Measurements from ENCODE around the gene PCK1.

Gene PCK1

GRCh38 chr20:57536771-57537724 is 23.9 kb upstream of the PCK1 start:
- DNase-seq (ENCODE audit: low spot score): no peak

- DNase-seq (ENCODE audit: low spot score): no peak
Observed at GRCh38 chr20:57537822-57538221, 23.1 kb upstream of the PCK1 start.

GRCh38 chr20:57539889-57540288 is 21.0 kb upstream of the PCK1 start:
- no peak for DNase-seq (ENCODE audit: low spot score)

GRCh38 chr20:57540890-57541580 is 19.9 kb upstream of the PCK1 start:
- DNase-seq (ENCODE audit: low spot score): no peak

- no peak for DNase-seq (ENCODE audit: low spot score)
Observed at GRCh38 chr20:57543754-57544153, 17.2 kb upstream of the PCK1 start.

- no peak for DNase-seq (ENCODE audit: low spot score)
Observed at GRCh38 chr20:57544838-57545564, 15.9 kb upstream of the PCK1 start.

- no peak for DNase-seq (ENCODE audit: low spot score)
Observed at GRCh38 chr20:57545927-57546662, 14.8 kb upstream of the PCK1 start.

- no peak for DNase-seq (ENCODE audit: low spot score)
Observed at GRCh38 chr20:57546956-57547649, 13.8 kb upstream of the PCK1 start.

GRCh38 chr20:57548177-57549058 is 12.5 kb upstream of the PCK1 start:
- DNase-seq (ENCODE audit: low spot score): no peak

GRCh38 chr20:57552471-57552870 is 8.4 kb upstream of the PCK1 start:
- DNase-seq (ENCODE audit: low spot score): no peak

- DNase-seq (ENCODE audit: low spot score): no peak
Observed at GRCh38 chr20:57553376-57554018, 7.4 kb upstream of the PCK1 start.

GRCh38 chr20:57555457-57556184 is 5.3 kb upstream of the PCK1 start:
- no peak for DNase-seq (ENCODE audit: low spot score)

GRCh38 chr20:57556980-57557274 is 4.0 kb upstream of the PCK1 start:
- DNase-seq (ENCODE audit: low spot score): no peak

- DNase-seq (ENCODE audit: low spot score): no peak
Observed at GRCh38 chr20:57557926-57558613, 2.8 kb upstream of the PCK1 start.

GRCh38 chr20:57558614-57559288 is 2.2 kb upstream of the PCK1 start:
- DNase-seq (ENCODE audit: low spot score): no peak

- no peak for DNase-seq (ENCODE audit: low spot score)
Observed at GRCh38 chr20:57559289-57559634, 1.6 kb upstream of the PCK1 start.

- DNase-seq (ENCODE audit: low spot score): no peak
Observed at GRCh38 chr20:57559658-57560553, 1.0 kb upstream of the PCK1 start.
